Nephron progenitor cell (in vitro differentiated cells): ENCODE measurements around the gene RS1.

ENCODE experiments used
- DNase-seq: peaks from one replicate; pipeline ENCODE4 v3.0.0; 2021
- H3K27ac Mint-ChIP-seq: 2 replicates; pipeline ENCODE4 v1.8.0; 2021; ENCODE audit warnings: mild to moderate bottlenecking, moderate library complexity, mixed read lengths
- H3K27me3 Mint-ChIP-seq: 2 replicates; pipeline ENCODE4 v1.8.0; 2021; ENCODE audit warnings: mild to moderate bottlenecking, low read depth, mixed read lengths; ENCODE audit not compliant: poor library complexity
- H3K36me3 Mint-ChIP-seq: 2 replicates; pipeline ENCODE4 v1.8.0; 2021; ENCODE audit warnings: low read depth, mixed read lengths
- H3K4me1 Mint-ChIP-seq: 2 replicates; pipeline ENCODE4 v1.8.0; 2021; ENCODE audit warnings: mixed read lengths
- H3K4me3 Mint-ChIP-seq: 2 replicates; pipeline ENCODE4 v1.8.0; 2021; ENCODE audit warnings: mild to moderate bottlenecking, moderate library complexity, mixed read lengths
- H3K9me3 Mint-ChIP-seq: 2 replicates; pipeline ENCODE4 v1.8.0; 2021; ENCODE audit warnings: mild to moderate bottlenecking, moderate library complexity, mixed read lengths
- CTCF ChIP-seq: fragments of 200-600 bp; sonication (generic); IDR thresholded peaks from 2 replicates; pipeline ENCODE4 v1.5.0; 2021; ENCODE audit warnings: antibody characterized with exemption

Gene RS1

DNA sequence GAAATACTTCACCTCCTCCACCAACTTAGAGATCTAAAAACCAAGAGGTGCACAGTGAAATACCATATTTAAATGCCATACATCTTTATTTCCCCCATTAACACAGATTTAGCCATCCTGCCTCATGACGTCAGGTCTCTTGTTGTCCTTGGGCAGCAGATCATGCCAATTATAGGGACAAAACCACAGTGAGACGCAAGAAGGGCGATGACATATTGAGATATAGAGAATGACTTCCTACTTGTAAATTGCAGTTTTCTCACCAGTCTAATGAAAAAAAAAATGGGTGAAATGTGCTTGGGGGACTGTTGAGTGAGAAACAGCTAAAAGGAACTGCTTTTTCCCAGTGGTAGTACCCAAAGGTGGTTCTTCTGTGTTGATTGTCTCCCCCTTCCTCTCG, 24.3 kb downstream of the RS1 start:
- H3K27me3 Mint-ChIP-seq, result peaks cover 3% of the 10 kb centered on the region
- no peak for TF ChIP-seq CTCF
- peaks cover 4% of the 10 kb centered on the region for H3K36me3 Mint-ChIP-seq
- DNase-seq, result no peak
- H3K4me1 Mint-ChIP-seq, result peaks cover 17% of the 10 kb centered on the region
- no peak overlapping the region for H3K4me3 Mint-ChIP-seq
- H3K27ac Mint-ChIP-seq, result no peak overlapping the region
- H3K9me3 Mint-ChIP-seq, result peaks cover 71% of the 10 kb centered on the region

DNA sequence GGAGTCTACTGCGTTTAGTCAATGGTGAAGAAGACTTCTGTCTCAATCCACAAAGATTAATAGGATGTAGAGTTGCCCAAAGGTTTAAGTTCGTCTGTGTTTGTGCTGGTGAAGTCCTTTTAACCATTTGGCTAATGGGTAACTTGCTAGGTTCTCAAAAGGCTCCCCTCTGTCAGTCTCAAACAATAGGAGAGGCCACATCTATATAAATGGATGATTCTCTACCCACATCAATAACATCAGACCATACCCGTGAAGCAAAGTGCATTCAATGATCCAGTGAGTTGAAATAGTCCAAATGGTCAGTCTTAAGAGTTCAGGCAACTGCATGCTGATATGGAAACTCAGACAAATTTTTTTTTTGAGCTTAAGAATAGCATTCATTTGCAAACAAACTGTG, 28.1 kb downstream of the RS1 start:
- Mint-ChIP-seq H3K27me3 (peaks cover 7% of the 10 kb centered on the region), H3K36me3 (peaks cover 4% of the 10 kb centered on the region), H3K4me1 (peaks cover 2% of the 10 kb centered on the region), H3K4me3 (no peak overlapping the region), H3K27ac (no peak overlapping the region), H3K9me3 (peaks cover 73% of the 10 kb centered on the region)
- TF ChIP-seq CTCF, result no peak
- no peak for DNase-seq

GRCh38 chrX:18643243-18643642, 28.7 kb downstream of the RS1 start:
- peaks cover 4% of the 10 kb centered on the region for H3K36me3 Mint-ChIP-seq
- no peak overlapping the region for H3K4me3 Mint-ChIP-seq
- no peaks in the 10 kb centered on the region for H3K4me1 Mint-ChIP-seq
- DNase-seq, result no peak
- H3K9me3 Mint-ChIP-seq, result peaks cover 74% of the 10 kb centered on the region
- H3K27ac Mint-ChIP-seq, result no peak overlapping the region
- TF ChIP-seq CTCF, result no peak
- peaks cover 7% of the 10 kb centered on the region for H3K27me3 Mint-ChIP-seq

DNA sequence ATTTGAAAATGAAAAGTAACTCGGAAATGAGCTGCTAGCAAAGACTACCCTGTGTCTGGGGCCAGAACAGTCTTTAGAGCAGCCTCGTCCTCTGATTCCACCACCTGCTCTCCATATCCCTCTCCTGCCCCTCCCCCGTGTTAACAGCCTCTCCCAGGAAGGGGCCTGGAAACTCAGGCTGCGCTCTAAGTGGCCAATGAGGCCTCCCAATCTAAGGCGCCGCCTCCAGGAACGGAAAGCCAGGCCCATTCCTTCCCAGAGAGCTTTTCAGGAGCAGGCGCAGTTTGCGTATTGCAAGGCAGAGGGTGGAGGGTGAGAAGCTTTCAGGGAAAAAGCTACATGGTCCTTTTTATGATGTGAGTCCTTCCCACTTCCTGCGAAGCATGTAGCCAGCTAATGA, 31.2 kb downstream of the RS1 start:
- H3K27ac Mint-ChIP-seq, result no peak overlapping the region

DNA sequence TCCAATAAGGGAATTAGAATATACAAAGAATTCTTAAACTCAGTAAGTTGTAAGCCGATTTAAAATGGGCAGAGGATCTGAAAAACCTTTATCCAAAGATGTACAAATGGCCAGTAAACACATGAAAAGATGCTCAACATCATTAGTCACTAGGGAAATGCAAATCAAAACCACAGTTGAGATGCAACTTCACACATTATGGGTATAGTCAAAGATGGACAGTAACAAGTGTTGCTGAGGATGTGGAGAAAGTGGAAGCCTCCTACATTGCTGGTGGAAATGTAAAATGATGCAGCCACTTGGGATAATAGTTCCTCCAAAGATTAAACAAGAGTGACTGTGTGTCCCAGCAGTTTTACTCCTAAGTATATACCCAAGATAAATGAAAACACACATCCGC, 32.6 kb downstream of the RS1 start:
- H3K27ac Mint-ChIP-seq, result no peak overlapping the region
- no peak for DNase-seq
- peaks cover 16% of the 10 kb centered on the region for H3K36me3 Mint-ChIP-seq
- H3K9me3 Mint-ChIP-seq, result peaks cover 66% of the 10 kb centered on the region
- TF ChIP-seq CTCF, result no peak
- no peaks in the 10 kb centered on the region for H3K4me1 Mint-ChIP-seq
- peaks cover 4% of the 10 kb centered on the region for H3K27me3 Mint-ChIP-seq
- H3K4me3 Mint-ChIP-seq, result no peak overlapping the region

More for the DNA sequence above, 31.2 kb downstream of the RS1 start:
- no peak for TF ChIP-seq CTCF
- Mint-ChIP-seq H3K4me3 (no peak overlapping the region), H3K27me3 (peaks cover 7% of the 10 kb centered on the region), H3K4me1 (no peaks in the 10 kb centered on the region), H3K9me3 (peaks cover 67% of the 10 kb centered on the region), H3K36me3 (peaks cover 4% of the 10 kb centered on the region)
- no peak for DNase-seq

GRCh38 chrX:18638398-18638797, 33.5 kb downstream of the RS1 start:
- H3K4me3 Mint-ChIP-seq, result no peak overlapping the region
- no peak for TF ChIP-seq CTCF
- H3K9me3 Mint-ChIP-seq, result peaks cover 71% of the 10 kb centered on the region
- no peaks in the 10 kb centered on the region for H3K4me1 Mint-ChIP-seq
- no peak for DNase-seq
- no peak overlapping the region for H3K27ac Mint-ChIP-seq
- peaks cover 23% of the 10 kb centered on the region for H3K36me3 Mint-ChIP-seq
- H3K27me3 Mint-ChIP-seq, result peaks cover 4% of the 10 kb centered on the region
